Stomach smooth muscle (tissue), 2 donors: ENCODE measurements around the gene DMBX1.
A peak's percentile ranks its signal among the peaks of the same experiment; 100 is the strongest.

Experiments used
- H3K27ac ChIP-seq: one replicate; pipeline ENCODE4 v1.7.0; 2013; ENCODE audit warnings: mild to moderate bottlenecking, low read length, inconsistent platforms
- H3K27me3 ChIP-seq, 2 donors: one replicate each; pipeline ENCODE4 v1.7.0; 2013; ENCODE audit warnings: low read length in 2 of 2; ENCODE audit not compliant: insufficient read depth in 2 of 2, control insufficient read depth in 1 of 2
- H3K36me3 ChIP-seq, 2 donors: one replicate each; pipeline ENCODE4 v1.7.0; 2013; ENCODE audit warnings: low read length in 2 of 2; ENCODE audit not compliant: control insufficient read depth in 2 of 2, insufficient read depth in 2 of 2
- H3K4me1 ChIP-seq: one replicate; pipeline ENCODE4 v1.7.0; 2013; ENCODE audit warnings: low read length; ENCODE audit not compliant: control insufficient read depth, insufficient read depth
- H3K4me3 ChIP-seq, 2 donors: one replicate each; pipeline ENCODE4 v1.7.0; 2013; ENCODE audit warnings: low read length in 2 of 2
- H3K9ac ChIP-seq, 2 donors: one replicate each; pipeline ENCODE4 v1.7.0; 2013; ENCODE audit warnings: low read length in 2 of 2, mild to moderate bottlenecking in 1 of 2
- H3K9me3 ChIP-seq, 2 donors: one replicate each; pipeline ENCODE4 v1.7.0; 2013; ENCODE audit warnings: low read length in 2 of 2; ENCODE audit not compliant: control insufficient read depth in 2 of 2
- donor health status: healthy.
- donor health status: Pancreatic carcinoma.

DMBX1 gene

DNA sequence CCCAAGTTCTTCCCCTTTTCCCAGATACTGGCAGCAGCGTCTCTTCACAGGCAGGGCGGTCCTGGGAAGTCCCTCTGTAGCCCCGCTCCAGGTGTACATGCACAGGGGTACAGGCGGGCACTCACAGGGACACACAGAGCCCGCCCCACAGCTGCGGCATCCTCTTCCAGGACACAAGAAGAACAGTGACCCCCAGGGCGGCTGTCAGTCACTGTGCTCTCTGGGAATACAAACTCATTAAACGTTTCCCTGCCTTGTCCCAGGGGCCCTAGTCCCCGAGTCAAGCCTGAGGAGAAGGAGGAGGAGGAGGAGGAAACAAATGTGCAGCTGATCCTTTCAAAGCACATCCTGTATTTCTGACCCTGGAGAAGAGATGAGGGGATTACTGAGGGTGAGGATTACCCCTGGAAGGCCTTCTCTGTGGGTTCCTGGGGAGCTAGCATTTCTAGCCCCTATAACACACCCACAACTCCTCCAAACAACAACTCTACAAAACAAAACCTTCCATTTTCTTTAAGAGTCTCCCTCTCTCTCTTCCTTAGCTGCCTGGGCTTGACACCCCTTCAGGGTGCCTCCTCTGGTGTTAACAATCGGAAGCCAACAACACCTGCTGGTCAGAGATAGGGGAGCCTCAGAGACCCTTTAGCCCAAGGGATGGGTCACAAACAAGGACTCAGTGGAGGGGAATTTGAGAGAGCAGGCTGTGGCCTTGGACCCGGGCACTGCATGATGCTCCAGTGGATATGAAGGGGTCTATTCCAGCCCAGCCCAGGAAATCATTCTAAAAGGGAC lies 28.4 kb upstream of the DMBX1 start:
- H3K27me3 ChIP-seq = peaks cover 0 to 8% of the 10 kb centered on the region in 2 donors
- no peak overlapping the region for H3K4me3 ChIP-seq
- peaks cover 4% of the 10 kb centered on the region for H3K4me1 ChIP-seq
- no peak overlapping the region for H3K27ac ChIP-seq
- H3K36me3 ChIP-seq = no peaks in the 10 kb centered on the region
- no peaks in the 10 kb centered on the region for H3K9me3 ChIP-seq
- no peak overlapping the region for H3K9ac ChIP-seq

DNA sequence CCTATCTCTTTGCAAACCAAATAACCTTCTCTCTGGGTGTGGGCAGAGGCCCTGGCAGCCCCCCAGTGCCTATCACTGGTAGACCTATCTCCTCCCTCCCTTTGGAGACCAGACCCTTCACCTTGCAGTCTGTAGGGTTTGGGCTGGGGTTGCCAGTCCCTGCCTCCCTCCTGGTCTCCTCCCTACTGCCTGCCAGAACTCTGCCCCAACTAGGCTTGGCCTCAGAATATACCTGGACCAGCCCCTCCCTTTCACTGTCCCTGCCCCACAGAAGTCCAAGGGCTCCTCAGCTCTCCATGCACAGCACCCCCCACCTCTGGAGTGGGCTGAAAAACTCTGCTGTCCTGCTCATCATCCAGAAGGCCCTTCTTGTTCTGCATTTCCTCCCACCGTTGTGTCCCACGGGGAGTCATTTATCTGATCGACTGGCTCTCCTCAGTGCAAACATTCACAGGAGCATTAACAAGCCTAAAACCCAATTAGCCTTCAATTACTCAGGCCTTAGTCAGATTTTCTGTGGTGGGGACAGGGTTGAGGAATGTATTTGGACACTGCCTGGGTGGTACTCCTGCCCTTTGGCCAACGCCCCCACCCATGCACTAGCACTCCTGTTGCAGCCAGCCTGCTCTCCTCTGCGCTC lies 27.7 kb upstream of the DMBX1 start:
- Histone ChIP-seq H3K27ac (no peak overlapping the region), H3K27me3 (peaks cover 0 to 7% of the 10 kb centered on the region in 2 donors), H3K36me3 (no peaks in the 10 kb centered on the region), H3K9me3 (no peaks in the 10 kb centered on the region), H3K9ac (no peak overlapping the region), H3K4me3 (no peak overlapping the region), H3K4me1 (peaks cover 6% of the 10 kb centered on the region)

DNA sequence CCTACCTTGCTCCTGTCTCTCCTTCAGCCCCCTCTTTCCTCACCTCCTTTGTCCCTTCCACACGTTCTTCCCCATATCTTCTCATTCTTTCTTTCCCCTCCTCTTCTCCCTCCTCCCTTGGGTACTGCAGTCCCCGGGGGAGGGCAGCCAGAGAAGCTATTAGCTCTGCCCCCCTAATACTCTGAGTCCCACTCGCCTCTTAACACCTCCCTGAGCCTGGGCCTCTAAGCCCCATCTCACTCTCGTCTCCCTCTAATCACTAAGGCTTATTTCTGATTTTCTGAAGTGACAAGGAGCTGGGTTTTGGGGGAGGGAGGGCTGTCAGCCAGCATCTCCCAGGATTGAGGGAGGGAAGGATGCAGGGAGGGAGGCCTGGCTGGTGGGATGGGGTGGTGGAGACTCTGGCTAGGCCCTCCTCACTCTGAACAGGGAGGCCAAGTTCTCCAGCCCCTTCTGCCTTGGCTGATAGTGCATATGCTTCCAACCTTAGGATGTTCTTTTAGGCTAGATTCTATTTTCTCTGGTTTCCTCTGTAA lies 25.6 kb upstream of the DMBX1 start:
- Histone ChIP-seq H3K4me1 (peaks cover 13% of the 10 kb centered on the region), H3K27me3 (peaks cover 0 to 4% of the 10 kb centered on the region in 2 donors)

DNA sequence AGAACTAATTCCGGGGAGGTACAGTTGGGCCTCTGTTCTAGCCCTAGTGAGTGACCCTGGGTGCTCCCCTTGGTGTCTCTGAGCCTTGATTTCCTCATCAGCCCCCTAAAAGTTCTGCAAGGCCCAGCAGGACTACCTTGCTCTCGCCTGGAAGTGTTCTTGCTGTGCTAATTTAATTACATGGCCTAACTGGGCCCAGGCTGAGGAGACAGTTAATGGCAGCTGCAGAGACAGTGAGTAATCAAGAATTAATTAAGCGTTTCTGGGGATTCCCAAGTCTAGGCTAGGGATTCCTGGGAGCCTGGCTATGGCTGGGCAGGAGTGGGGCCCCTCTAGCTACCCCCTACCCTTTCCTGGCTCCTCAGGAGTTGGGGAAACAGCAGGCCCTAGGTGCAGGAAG lies 24.7 kb upstream of the DMBX1 start:
- Histone ChIP-seq H3K9ac (no peak overlapping the region), H3K27me3 (peaks cover 0 to 4% of the 10 kb centered on the region in 2 donors), H3K4me1 (peaks cover 13% of the 10 kb centered on the region), H3K27ac (no peak overlapping the region), H3K36me3 (no peaks in the 10 kb centered on the region), H3K4me3 (no peak overlapping the region), H3K9me3 (no peaks in the 10 kb centered on the region)

More for the DNA sequence above, 25.6 kb upstream of the DMBX1 start:
- Histone ChIP-seq H3K27ac (no peak overlapping the region), H3K36me3 (no peaks in the 10 kb centered on the region), H3K9me3 (no peaks in the 10 kb centered on the region), H3K4me3 (no peak overlapping the region), H3K9ac (no peak overlapping the region)

DNA sequence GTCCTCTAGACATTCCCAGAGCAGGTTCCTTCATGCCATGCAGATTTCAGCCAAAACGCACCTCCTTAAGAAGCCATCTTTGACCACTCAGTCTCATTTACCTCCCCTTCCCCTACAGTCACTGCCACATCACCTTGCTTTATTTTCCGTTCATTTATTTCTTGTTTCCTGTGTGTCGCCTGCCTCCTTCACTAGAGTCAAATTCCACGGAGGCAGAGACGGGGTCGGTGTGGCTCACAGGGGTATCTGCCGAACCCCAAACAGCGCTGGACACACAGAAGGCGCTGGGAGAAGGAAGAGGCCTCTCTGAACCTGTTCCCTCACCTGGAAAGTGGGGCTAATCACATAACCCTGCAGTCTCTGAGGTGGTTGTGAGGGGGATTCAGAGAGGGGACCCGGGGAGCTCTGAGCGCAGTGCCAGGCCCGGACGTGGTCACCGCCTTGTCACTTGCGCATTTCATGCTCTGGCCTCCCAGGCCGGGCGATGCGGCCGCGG lies 23.6 kb upstream of the DMBX1 start:
- Histone ChIP-seq H3K4me1 (peaks cover 13% of the 10 kb centered on the region), H3K9me3 (no peaks in the 10 kb centered on the region), H3K27ac (no peak overlapping the region), H3K36me3 (no peaks in the 10 kb centered on the region), H3K9ac (peak overlapping the region; percentile 38 to 64), H3K4me3 (peak overlapping the region; percentile 35 to 75), H3K27me3 (peaks cover 0 to 8% of the 10 kb centered on the region in 2 donors)

DNA sequence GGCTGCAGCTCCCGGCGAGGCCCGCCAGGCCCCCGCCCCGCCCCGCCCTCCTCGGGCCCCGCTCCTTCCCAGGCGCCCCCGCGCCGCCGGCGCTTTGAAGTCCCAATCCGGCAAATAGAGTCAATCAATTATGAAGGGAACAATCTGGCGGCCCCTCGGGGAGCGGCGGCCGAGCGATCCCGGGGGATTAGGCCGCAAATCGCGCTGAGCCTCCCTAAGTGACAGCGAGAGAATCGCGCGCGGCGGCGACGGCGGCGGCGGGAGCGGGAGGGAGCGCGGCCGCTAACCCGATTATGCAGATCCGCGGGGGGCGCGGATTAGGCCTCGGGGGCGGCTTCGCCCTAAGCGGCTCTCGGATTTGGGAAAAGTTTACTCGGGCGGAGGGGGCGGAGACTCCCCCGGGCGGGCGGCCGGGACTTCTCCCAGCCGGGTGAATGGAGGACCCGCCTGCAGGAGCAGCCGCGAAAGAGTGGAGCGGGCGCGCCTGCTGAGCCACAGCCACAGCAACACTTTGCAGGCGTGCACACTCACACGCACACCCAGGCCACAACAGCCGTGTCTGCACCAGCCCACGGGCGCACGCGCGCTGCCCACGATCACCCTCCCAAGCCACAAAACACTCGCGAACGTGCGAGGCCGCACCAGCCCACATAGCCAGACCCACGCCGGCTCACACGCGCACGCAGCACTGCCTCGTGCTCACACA lies 23.0 kb upstream of the DMBX1 start:
- no peaks in the 10 kb centered on the region for H3K9me3 ChIP-seq
- H3K4me3 ChIP-seq = peak overlapping the region; percentile 52 to 75
- no peak overlapping the region for H3K27ac ChIP-seq
- peak overlapping the region; percentile 38 to 42 for H3K9ac ChIP-seq
- peaks cover 13% of the 10 kb centered on the region for H3K4me1 ChIP-seq
- peaks cover 0 to 8% of the 10 kb centered on the region in 2 donors for H3K27me3 ChIP-seq
- H3K36me3 ChIP-seq = no peaks in the 10 kb centered on the region

DNA sequence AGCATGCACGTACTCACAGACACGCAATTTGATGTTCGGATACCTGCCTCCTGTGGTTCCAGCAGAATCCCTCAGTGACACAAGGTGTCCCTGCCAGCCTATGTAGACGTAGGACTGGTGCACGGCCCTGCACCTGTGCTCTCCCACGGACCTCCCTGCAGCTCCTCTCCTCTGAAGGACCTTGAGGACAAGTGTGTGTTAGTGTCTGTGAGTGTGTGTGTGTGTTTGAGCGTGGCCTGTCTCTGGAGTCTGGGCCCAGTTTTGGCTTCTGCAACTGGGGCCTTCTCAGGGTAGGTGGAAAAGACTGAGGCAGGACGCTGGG lies 22.5 kb upstream of the DMBX1 start:
- H3K4me3 ChIP-seq = peak overlapping the region; percentile 52 to 75
- H3K27me3 ChIP-seq = peaks cover 0 to 8% of the 10 kb centered on the region in 2 donors
- H3K27ac ChIP-seq = no peak overlapping the region
- H3K9me3 ChIP-seq = no peaks in the 10 kb centered on the region
- peaks cover 13% of the 10 kb centered on the region for H3K4me1 ChIP-seq
- no peaks in the 10 kb centered on the region for H3K36me3 ChIP-seq
- H3K9ac ChIP-seq = peak overlapping the region in 1 of 2 donors; percentile 42

DNA sequence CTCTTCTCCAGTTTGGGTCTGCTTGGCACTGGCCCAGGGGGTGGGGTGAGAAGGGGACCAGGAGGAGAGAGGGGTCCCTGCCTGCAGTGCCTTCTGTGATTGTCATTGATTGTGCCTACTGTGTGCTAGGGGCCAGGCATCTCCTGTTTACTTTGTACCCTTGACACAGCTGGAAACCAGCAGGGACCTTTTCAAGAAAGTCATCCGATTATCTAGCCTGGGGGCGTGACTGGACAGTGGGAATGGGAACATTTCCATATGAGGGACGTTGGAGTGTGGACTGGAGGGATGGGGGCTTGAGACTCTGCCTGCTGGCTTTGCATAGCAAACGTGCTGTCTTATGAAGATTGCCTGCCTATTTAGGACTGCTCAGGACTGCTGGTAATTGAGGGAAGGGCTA lies 19.8 kb upstream of the DMBX1 start:
- Histone ChIP-seq H3K4me1 (peaks cover 13% of the 10 kb centered on the region), H3K27ac (no peak overlapping the region), H3K27me3 (peaks cover 9 to 19% of the 10 kb centered on the region in 2 donors), H3K9me3 (no peaks in the 10 kb centered on the region), H3K4me3 (no peak overlapping the region), H3K9ac (no peak overlapping the region), H3K36me3 (no peaks in the 10 kb centered on the region)

DNA sequence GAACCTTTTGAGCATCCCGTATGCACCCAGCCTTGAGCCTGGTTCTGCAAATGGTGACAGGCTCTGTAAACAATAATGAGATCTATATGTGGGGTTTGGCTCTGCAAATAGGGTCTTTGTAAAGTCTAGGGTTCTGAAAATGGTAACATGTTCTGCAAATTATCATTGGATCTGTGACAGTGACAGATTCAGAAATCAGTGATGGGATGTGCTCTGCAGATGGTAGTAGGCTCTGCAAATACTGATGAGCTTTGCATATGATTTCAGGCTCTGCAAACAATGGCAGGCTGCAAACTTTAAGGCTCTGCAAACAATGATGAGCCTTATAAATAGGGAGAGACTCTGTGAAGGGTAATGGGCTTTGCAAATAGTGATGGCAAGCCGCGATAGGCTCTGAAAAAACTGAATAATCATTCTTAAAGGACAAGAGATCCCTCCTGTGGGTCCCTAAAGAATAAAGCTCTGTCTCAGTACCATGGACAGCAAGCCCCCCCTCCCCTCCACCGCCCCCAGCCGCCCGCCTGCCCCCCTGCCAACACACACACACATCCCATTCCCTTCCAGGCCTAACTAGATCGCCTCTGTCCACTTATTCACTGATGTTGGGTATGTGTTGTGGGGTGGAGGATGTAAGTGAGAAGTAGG lies 17.7 kb upstream of the DMBX1 start:
- H3K27me3 ChIP-seq = peaks cover 17 to 23% of the 10 kb centered on the region in 2 donors
- peaks cover 6% of the 10 kb centered on the region for H3K4me1 ChIP-seq
- H3K9ac ChIP-seq = no peak overlapping the region
- no peaks in the 10 kb centered on the region for H3K36me3 ChIP-seq
- no peaks in the 10 kb centered on the region for H3K9me3 ChIP-seq
- H3K4me3 ChIP-seq = no peak overlapping the region
- H3K27ac ChIP-seq = no peak overlapping the region

DNA sequence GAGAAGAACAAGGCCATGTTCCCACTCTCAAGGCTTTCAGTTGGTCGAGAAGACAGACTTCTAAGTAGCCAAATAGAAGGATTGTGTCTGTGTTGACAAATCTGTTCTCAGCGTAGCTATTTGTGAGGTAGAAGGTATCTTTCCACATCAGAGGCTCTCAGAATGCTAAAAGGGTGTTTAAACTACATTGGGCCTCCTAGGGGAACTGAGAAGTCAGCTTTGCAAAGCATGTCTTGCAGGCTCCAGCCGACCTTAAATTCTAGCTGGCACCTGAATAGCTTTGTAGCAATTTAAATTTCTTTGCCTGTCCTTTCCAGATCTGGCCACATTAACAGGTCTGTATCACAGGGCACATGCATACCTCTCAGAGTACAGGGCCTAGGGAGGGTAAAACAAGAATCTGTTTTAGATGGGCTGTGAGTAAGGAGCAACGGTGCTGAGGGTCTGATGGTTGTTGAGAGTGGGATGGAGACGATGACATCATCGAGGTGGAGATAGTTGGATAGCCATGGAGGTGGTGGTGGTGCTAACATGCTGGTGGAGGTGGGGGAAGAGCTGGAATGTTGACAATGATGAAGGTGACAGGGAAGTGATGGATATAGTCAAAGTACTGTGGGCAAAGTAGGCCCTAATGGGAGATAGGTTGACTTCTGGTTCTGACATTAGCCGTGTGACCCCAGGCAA lies 17.0 kb upstream of the DMBX1 start:
- no peak overlapping the region for H3K4me3 ChIP-seq
- H3K36me3 ChIP-seq = no peaks in the 10 kb centered on the region
- no peak overlapping the region for H3K27ac ChIP-seq
- H3K9me3 ChIP-seq = no peaks in the 10 kb centered on the region
- peaks cover 19 to 28% of the 10 kb centered on the region in 2 donors for H3K27me3 ChIP-seq
- no peak overlapping the region for H3K9ac ChIP-seq
- no peaks in the 10 kb centered on the region for H3K4me1 ChIP-seq
